GM12872 (cell line): ENCODE measurements around the gene RTN4R.

Source experiments
- CTCF ChIP-seq: IDR thresholded peaks from 3 replicates; pipeline ENCODE4 v1.5.1; 2011; ENCODE audit warnings: low read depth, mild to moderate bottlenecking, low read length, moderate library complexity; ENCODE audit not compliant: insufficient read depth

The RTN4R gene

GRCh38 chr22:20297414-20298109, 29.4 kb upstream of the RTN4R start:
- no peak for TF ChIP-seq CTCF

GRCh38 chr22:20296598-20296997, 28.5 kb upstream of the RTN4R start:
- TF ChIP-seq CTCF = no peak

- TF ChIP-seq CTCF = no peak
These were observed 27.3 kb upstream of the RTN4R start for GRCh38 chr22:20295262-20296064.

GRCh38 chr22:20292673-20293232, 24.6 kb upstream of the RTN4R start:
- no peak for TF ChIP-seq CTCF

GRCh38 chr22:20292108-20292507, 24.0 kb upstream of the RTN4R start:
- no peak for TF ChIP-seq CTCF

- TF ChIP-seq CTCF = no peak
These were observed 23.5 kb upstream of the RTN4R start for GRCh38 chr22:20291604-20292063.

- no peak for TF ChIP-seq CTCF
These were observed 23.1 kb upstream of the RTN4R start for GRCh38 chr22:20291249-20291586.
